SIG-M5 treated with dmso at 0.1 percent for 504 hours (cell line): Measurements from ENCODE around the gene PRKAG2.

Experiments
- DNase-seq: peaks from one replicate; lab custom pipeline; 2025; ENCODE audit not compliant: unreplicated experiment; lab: John Stamatoyannopoulos, UW

PRKAG2 gene

DNA sequence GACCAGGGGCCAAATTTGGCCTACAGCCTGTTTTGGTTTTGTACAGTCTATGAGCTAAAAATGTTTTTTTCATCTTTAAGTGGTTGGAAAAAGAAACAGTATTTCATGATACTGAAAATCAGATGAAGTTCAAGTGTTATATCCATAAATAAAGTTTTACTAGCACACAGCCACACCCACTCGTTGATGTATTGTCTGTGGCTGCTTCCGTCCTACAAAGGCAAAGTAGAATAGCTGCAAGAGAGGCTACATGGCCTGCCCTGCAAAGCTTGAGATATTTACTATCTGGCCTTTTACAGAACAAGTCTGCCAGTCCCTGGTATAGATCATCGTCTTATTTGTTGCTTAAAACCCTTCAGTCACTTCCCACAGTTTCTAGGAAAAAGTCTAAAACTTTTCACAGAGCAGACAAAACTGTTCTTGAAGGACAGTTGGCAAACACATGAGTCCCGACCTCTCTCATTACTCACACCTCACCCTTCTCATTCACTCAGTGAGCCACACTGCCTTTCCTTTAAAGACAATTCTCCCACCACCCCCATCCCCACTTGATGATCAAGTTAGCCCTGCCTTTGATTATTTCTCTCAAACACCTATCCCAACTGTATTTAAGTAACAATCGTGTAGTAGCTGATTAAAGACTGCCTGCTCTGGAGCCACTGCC lies 367.1 kb downstream of the PRKAG2 start:
- DNase-seq = no peak

DNA sequence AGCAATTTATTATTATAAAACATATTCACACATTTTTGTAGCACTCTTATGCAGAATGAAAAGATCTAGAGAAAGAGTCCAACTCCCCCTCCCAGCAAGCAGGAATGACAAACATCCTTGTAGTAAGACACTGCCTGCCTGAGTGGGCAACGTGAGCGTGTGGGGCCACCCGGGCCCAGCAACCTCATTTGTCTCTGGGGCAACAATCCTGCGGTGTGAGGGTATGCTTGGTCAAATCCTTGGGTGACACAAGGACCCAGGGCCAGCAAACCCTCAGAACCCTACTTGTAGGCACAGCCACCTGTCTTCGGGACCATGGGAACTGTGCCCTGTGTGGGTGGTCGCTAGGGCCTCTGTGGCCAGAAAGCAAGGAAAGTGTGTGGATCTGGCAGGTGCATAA lies 367.9 kb downstream of the PRKAG2 start:
- DNase-seq = no peak

DNA sequence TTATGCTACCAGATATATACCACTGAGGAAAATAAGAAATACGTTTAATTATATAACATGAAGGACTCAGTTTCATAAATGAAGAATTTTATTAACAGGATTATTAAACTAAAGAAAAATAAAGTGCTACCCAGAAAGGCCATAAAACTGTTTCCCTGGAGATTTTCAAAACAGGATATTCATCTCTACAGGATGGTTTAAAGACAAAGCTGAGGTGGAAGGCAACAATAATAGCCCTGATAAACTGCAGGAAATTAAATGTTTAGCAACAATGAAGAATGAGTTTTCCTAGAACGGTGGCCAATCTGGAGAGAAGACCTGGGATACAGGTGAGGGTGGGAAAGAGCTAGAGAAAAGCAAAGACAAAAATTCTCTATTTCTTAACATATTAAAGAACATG lies 369.1 kb downstream of the PRKAG2 start:
- no peak for DNase-seq

DNA sequence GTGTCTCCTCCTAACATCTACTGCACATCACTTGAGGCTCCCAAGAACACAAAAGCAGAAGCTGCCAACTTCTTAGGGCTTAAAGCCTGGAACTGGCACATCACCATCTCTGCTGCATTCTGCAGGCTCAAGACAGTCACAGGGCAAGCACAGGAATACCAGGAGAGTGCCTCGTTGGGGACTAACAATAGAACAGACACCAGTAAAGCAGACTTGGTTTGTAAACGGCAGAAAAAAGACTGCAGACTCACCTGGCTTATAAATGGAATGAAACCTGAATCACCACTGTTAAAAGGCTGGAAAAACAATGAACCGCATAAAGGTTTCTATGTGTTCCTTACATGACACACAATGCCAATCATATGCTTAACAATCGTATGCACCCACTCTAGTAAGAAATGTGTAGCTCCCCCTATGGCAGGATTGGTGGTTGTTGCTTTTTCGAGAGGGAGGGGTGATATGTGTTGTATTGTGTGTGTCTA lies 370.0 kb downstream of the PRKAG2 start:
- no peak for DNase-seq
